H1 (cell line): ENCODE data around the gene RALGAPB. TPM values are rescaled to one million over a fixed set of nuclear protein-coding genes. Genes with fewer than 3 reads are reported as not detected.
A peak's percentile ranks its signal among the peaks of the same experiment; 100 is the strongest.

Experiments
- CTCF ChIA-PET: fragments of 300-600 bp; sonication (Branson Sonifier 250); formaldehyde crosslinking; loops from one replicate; lab custom pipeline; 2021; ENCODE audit not compliant: partially characterized antibody; lab: Charles Lee
- POLR2A ChIA-PET: fragments of 300-600 bp; sonication (Branson Sonifier 250); formaldehyde crosslinking; loops from one replicate; lab custom pipeline; 2021; ENCODE audit warnings: inconsistent platforms; ENCODE audit not compliant: partially characterized antibody; lab: Charles Lee
- DNase-seq, 2 experiments: peaks; one replicate each; pipeline versions ENCODE4 v3.0.0 to v3.0.0-alpha.2; 2010 to 2022; ENCODE audit warnings: low spot score in 2 of 2, low read depth in 1 of 2, mixed read lengths in 1 of 2
- FAIRE-seq: peaks from 2 replicates; lab custom pipeline; 2011; peaks lifted over from hg19 to GRCh38; lab: Jason Lieb, UNC
- H2AFZ ChIP-seq: 2 replicates; pipeline ENCODE4 v1.8.1; 2012; ENCODE audit warnings: low read length, inconsistent platforms
- H2AK5ac ChIP-seq: 2 replicates; pipeline ENCODE4 v1.6.1; 2013; ENCODE audit warnings: low read depth, low read length
- H2BK120ac ChIP-seq: replicated peaks from 2 replicates; pipeline ENCODE3; 2013; ENCODE audit warnings: low read depth, low read length, inconsistent platforms
- H2BK12ac ChIP-seq: 2 replicates; pipeline ENCODE4 v1.6.1; 2013; ENCODE audit warnings: low read depth, low read length
- H2BK15ac ChIP-seq: 2 replicates; pipeline ENCODE4 v1.6.1; 2013; ENCODE audit warnings: low read length
- H2BK20ac ChIP-seq: 2 replicates; pipeline ENCODE4 v1.6.1; 2013; ENCODE audit warnings: low read length
- H2BK5ac ChIP-seq: 2 replicates; pipeline ENCODE4 v1.6.1; 2013; ENCODE audit warnings: low read depth, low read length
- H3K14ac ChIP-seq: 2 replicates; pipeline ENCODE4 v1.6.1; 2013; ENCODE audit warnings: inconsistent platforms; ENCODE audit not compliant: insufficient read length
- H3K18ac ChIP-seq: 2 replicates; pipeline ENCODE4 v1.6.1; 2013; ENCODE audit warnings: low read length; ENCODE audit errors: extremely low read depth
- H3K23ac ChIP-seq: 2 replicates; pipeline ENCODE4 v1.6.1; 2013; ENCODE audit warnings: inconsistent platforms; ENCODE audit not compliant: insufficient read length
- H3K23me2 ChIP-seq: 2 replicates; pipeline ENCODE4 v1.6.1; 2013; ENCODE audit warnings: low read depth, low read length
- H3K27ac ChIP-seq: 2 replicates; pipeline ENCODE4 v1.6.1; 2011; ENCODE audit warnings: low read depth, low read length, inconsistent platforms
- H3K27me3 ChIP-seq, 4 experiments: replicated peaks in 1 of 4; 1 replicate in 1 of 4; 2 replicates in 3 of 4; pipeline versions ENCODE4 v1.6.1 to v1.8.1; 2011 to 2013; ENCODE audit warnings: low read length in 3 of 4, mild to moderate bottlenecking in 3 of 4, inconsistent platforms in 2 of 4, mixed read lengths in 2 of 4, moderate library complexity in 1 of 4; ENCODE audit not compliant: control insufficient read depth in 3 of 4, insufficient read depth in 3 of 4; ENCODE audit errors: extremely low read depth in 1 of 4
- H3K36me3 ChIP-seq, 4 experiments: 2 replicates each; pipeline versions ENCODE4 v1.6.1 to v1.8.1; 2011 to 2013; ENCODE audit warnings: mild to moderate bottlenecking in 4 of 4, low read length in 3 of 4, moderate library complexity in 2 of 4, control low read depth in 1 of 4, inconsistent platforms in 1 of 4; ENCODE audit not compliant: insufficient read depth in 4 of 4, control insufficient read depth in 2 of 4
- H3K4ac ChIP-seq: replicated peaks from 2 replicates; pipeline ENCODE3; 2013; ENCODE audit warnings: low read length, low read depth, mixed read lengths, inconsistent platforms; ENCODE audit not compliant: insufficient read length
- H3K4me1 ChIP-seq, 4 experiments: replicated peaks in 1 of 4; 1 replicate in 1 of 4; 2 replicates in 3 of 4; pipeline versions ENCODE4 v1.6.1 to v1.8.1; 2011 to 2013; ENCODE audit warnings: low read length in 3 of 4, inconsistent platforms in 2 of 4, mixed read lengths in 1 of 4; ENCODE audit not compliant: insufficient read depth in 4 of 4, control insufficient read depth in 3 of 4
- H3K4me2 ChIP-seq, 2 experiments: 2 replicates each; pipeline versions ENCODE4 v1.6.1 to v1.8.1; 2011 to 2013; ENCODE audit warnings: low read depth in 2 of 2, low read length in 2 of 2, control low read depth in 1 of 2, inconsistent platforms in 1 of 2, mild to moderate bottlenecking in 1 of 2; ENCODE audit not compliant: insufficient read depth in 1 of 2
- H3K4me3 ChIP-seq, 4 experiments: fragments of 200-600, 300-600 bp in 1 of 4; sonication (generic), shearing (Covaris generic), sonication (Bioruptor Twin) in 1 of 4; 2 replicates each; pipeline versions ENCODE4 v1.5.1 to v1.8.1; 2011 to 2016; ENCODE audit warnings: low read length in 4 of 4, low read depth in 3 of 4, control low read depth in 2 of 4, inconsistent platforms in 2 of 4, mild to moderate bottlenecking in 2 of 4, mixed read lengths in 1 of 4, moderate library complexity in 1 of 4; ENCODE audit not compliant: insufficient read depth in 2 of 4; ENCODE audit errors: extremely low read depth in 1 of 4
- H3K56ac ChIP-seq: replicated peaks from 2 replicates; pipeline ENCODE3; 2013; ENCODE audit warnings: low read depth, mild to moderate bottlenecking, mixed read lengths, low read length, inconsistent platforms; ENCODE audit not compliant: insufficient read length
- H3K79me1 ChIP-seq: 2 replicates; pipeline ENCODE4 v1.6.1; 2013; ENCODE audit warnings: low read depth, low read length, control low read depth
- H3K79me2 ChIP-seq, 2 experiments: 2 replicates each; pipeline versions ENCODE4 v1.6.1 to v1.8.1; 2012 to 2013; ENCODE audit warnings: low read length in 2 of 2, mild to moderate bottlenecking in 2 of 2, inconsistent platforms in 1 of 2; ENCODE audit not compliant: insufficient read depth in 2 of 2, control insufficient read depth in 1 of 2
- H3K9ac ChIP-seq, 4 experiments: replicated peaks in 1 of 4; 1 replicate in 1 of 4; 2 replicates in 3 of 4; pipeline versions ENCODE4 v1.6.1 to v1.8.1; 2011 to 2013; ENCODE audit warnings: low read depth in 3 of 4, low read length in 3 of 4, control low read depth in 2 of 4, mild to moderate bottlenecking in 2 of 4, moderate library complexity in 2 of 4, inconsistent platforms in 1 of 4; ENCODE audit errors: extremely low read depth in 1 of 4
- H3K9me3 ChIP-seq, 2 experiments: 2 replicates each; pipeline versions ENCODE4 v1.6.1 to v1.8.1; 2012 to 2013; ENCODE audit warnings: mild to moderate bottlenecking in 2 of 2, moderate library complexity in 2 of 2, control low read depth in 1 of 2, inconsistent platforms in 1 of 2, low read depth in 1 of 2, low read length in 1 of 2, mixed read lengths in 1 of 2; ENCODE audit not compliant: insufficient read depth in 2 of 2
- H4K20me1 ChIP-seq, 2 experiments: replicated peaks in 1 of 2; 2 replicates each; pipeline versions ENCODE3 to v1.8.1; 2011 to 2013; ENCODE audit warnings: inconsistent platforms in 2 of 2, low read length in 2 of 2, mild to moderate bottlenecking in 1 of 2; ENCODE audit not compliant: insufficient read depth in 2 of 2, control insufficient read depth in 1 of 2
- H4K5ac ChIP-seq: 2 replicates; pipeline ENCODE4 v1.6.1; 2013; ENCODE audit warnings: low read length, low read depth, mixed read lengths, inconsistent platforms; ENCODE audit not compliant: insufficient read length
- H4K8ac ChIP-seq: 2 replicates; pipeline ENCODE4 v1.8.0; 2013; ENCODE audit warnings: mild to moderate bottlenecking, moderate library complexity, low read length, inconsistent platforms; ENCODE audit not compliant: insufficient read depth; ENCODE audit errors: extremely low read depth
- H4K91ac ChIP-seq: replicated peaks from 2 replicates; pipeline ENCODE3; 2013; ENCODE audit warnings: low read length, mixed read lengths, inconsistent platforms; ENCODE audit not compliant: insufficient read length
- CHD2 ChIP-seq: IDR thresholded peaks from 2 replicates; pipeline ENCODE4 v1.6.1; 2012; ENCODE audit warnings: low read length, improper control_type of control experiment
- MAFK ChIP-seq: IDR thresholded peaks from 2 replicates; pipeline ENCODE4 v1.6.1; 2012; ENCODE audit warnings: low read depth, mild to moderate bottlenecking, improper control_type of control experiment, low read length
- POLR2A ChIP-seq, 2 experiments: IDR thresholded peaks; 1 replicate in 1 of 2; 2 replicates in 1 of 2; pipeline ENCODE4 v1.6.1; 2011; ENCODE audit warnings: low read depth in 2 of 2, low read length in 2 of 2, mild to moderate bottlenecking in 2 of 2; ENCODE audit errors: control extremely low read depth in 1 of 2
- WGBS, 2 experiments: shearing (Covaris generic) in 1 of 2; methylation state at CpG; one replicate each; pipeline versions ENCODE4 v1.1.6 to v1.1.7; 2013 to 2015; ENCODE audit warnings: low lambda C conversion rate in 2 of 2, mixed read lengths in 2 of 2, inconsistent platforms in 1 of 2, low coverage in 1 of 2, missing lambda C conversion rate in 1 of 2; ENCODE audit not compliant: insufficient replicate concordance in 2 of 2, insufficient coverage in 1 of 2, insufficient read length in 1 of 2; ENCODE audit errors: extremely low coverage in 1 of 2, missing lambda C conversion rate in 1 of 2; 5-methylcytosine and 5-hydroxymethylcytosine counted together
- polyA plus RNA-seq, 7 experiments: library from polyadenylated mRNA; depleted of rRNA in 3 of 7; stranded (reverse) in 5 of 7; unstranded in 2 of 7; fragments of >200 nt in 5 of 7; fragments of 200-250 nt in 2 of 7; gene quantifications; 1 replicate in 5 of 7; 2 replicates in 1 of 7; 4 replicates in 1 of 7; pipeline versions ENCODE4 v1.2.1 to v1.2.3, GENCODE V29; 2011 to 2013; ENCODE audit warnings: missing spikeins in 2 of 7, mixed read lengths in 2 of 7
- total RNA-seq: library from RNA; stranded (reverse); fragmentation: NEBNext Ultra II Directional; extraction: Animal tissue kit (Norgen Biotek cat#: 25700); gene quantifications from 2 replicates; pipeline ENCODE4 v1.2.1, GENCODE V29; 2021

RALGAPB gene
- total and polyA plus RNA-seq, 2 of the 8 experiments (the other 6 are each of a cell fraction or from before 2014, with no cell fraction given), result 10.6 to 35.1 TPM

- no peak overlapping the region for H3K23ac ChIP-seq
- peaks cover 28 to 91% of the 10 kb centered on the region in 2 experiments for H3K79me2 ChIP-seq
- no peak for FAIRE-seq
Observed at GRCh38 chr20:38428800-38429199, 43.8 kb upstream of the RALGAPB start.

More at GRCh38 chr20:38428800-38429199, 43.8 kb upstream of the RALGAPB start:
- no peak overlapping the region for H4K5ac ChIP-seq
- no peak overlapping the region for H2BK15ac ChIP-seq
- no peaks in the 10 kb centered on the region for H3K27me3 ChIP-seq
- no peak overlapping the region for H3K4me2 ChIP-seq
- CTCF ChIA-PET, result interaction anchor here (0.6 to 7.4 kb wide), 3 partner anchors 10 to 97 kb away, joined by 4 to 85 read pairs (median 7); no protein-coding TSS in a partner anchor
- H2AK5ac ChIP-seq, result no peak overlapping the region
- TF ChIP-seq CHD2, result no peak
- 0 out of 2 replicates have a peak, but pooled peaks have one; percentile 11 for TF ChIP-seq MAFK
- TF ChIP-seq POLR2A (IDR thresholded peaks at IDR 0.05; ENCODE audit: control extremely low read depth in 1 of 2, low read depth in 2 of 2, low read length in 2 of 2), result 0 out of 3 replicates have a peak, but pooled peaks of 1 of the 2 experiments have one; percentile 2
- no peak overlapping the region for H4K91ac ChIP-seq
- H3K18ac ChIP-seq, result no peak overlapping the region
- H3K56ac ChIP-seq, result no peak overlapping the region
- no peak overlapping the region for H4K8ac ChIP-seq
- H3K36me3 ChIP-seq, result peaks cover 76 to 100% (median 96%) of the 10 kb centered on the region in 4 experiments
- H3K27ac ChIP-seq, result no peak overlapping the region
- POLR2A ChIA-PET, result interaction anchor here (0.9 to 13.7 kb wide), 4 partner anchors 10 to 44 kb away, joined by 3 to 420 read pairs (median 150); partner anchors contain the start of gene RALGAPB
- H2BK12ac ChIP-seq, result no peak overlapping the region
- H3K4me1 ChIP-seq, result peaks cover 0 to 13% (median 5%) of the 10 kb centered on the region in 4 experiments; a peak in 6 of 7 replicates
- H2BK20ac ChIP-seq, result no peak overlapping the region
- H3K4ac ChIP-seq, result no peak overlapping the region
- no peak overlapping the region; the same call in 1 of the 2 replicates for H2BK5ac ChIP-seq
- no peak overlapping the region for H2BK120ac ChIP-seq
- DNase-seq, result no peak
- H2AFZ ChIP-seq, result no peak overlapping the region
- whole genome bisulfite sequencing, 2 experiments, result 96% methylated on average over 3 of the region's 3 CpGs; no CpG with 5 or more reads in 1 of the 2 experiments
- peaks cover 38% of the 10 kb centered on the region for H3K79me1 ChIP-seq
- peaks cover 46 to 60% of the 10 kb centered on the region in 2 experiments for H4K20me1 ChIP-seq
- H3K23me2 ChIP-seq, result peaks cover 3% of the 10 kb centered on the region; the same call in 1 of the 2 replicates
- no peaks in the 10 kb centered on the region for H3K9me3 ChIP-seq
- no peak overlapping the region for H3K14ac ChIP-seq
- H3K9ac ChIP-seq, result no peak overlapping the region
- H3K4me3 ChIP-seq, result no peak overlapping the region
